HUES64 (cell line): ENCODE results near the gene RAB15.

Experiments
- H3K27ac ChIP-seq: 2 replicates; pipeline ENCODE4 v1.7.0; 2013; ENCODE audit warnings: low read depth, low read length, inconsistent platforms
- H3K27me3 ChIP-seq: 2 replicates; pipeline ENCODE4 v1.6.1; 2013; ENCODE audit warnings: mild to moderate bottlenecking, low read length; ENCODE audit not compliant: insufficient read depth
- H3K36me3 ChIP-seq: 2 replicates; pipeline ENCODE4 v1.6.1; 2013; ENCODE audit warnings: mild to moderate bottlenecking, low read length; ENCODE audit not compliant: insufficient read depth
- H3K4me1 ChIP-seq: 2 replicates; pipeline ENCODE4 v1.6.1; 2013; ENCODE audit warnings: mild to moderate bottlenecking, low read length, moderate library complexity; ENCODE audit not compliant: insufficient read depth
- H3K4me3 ChIP-seq: 2 replicates; pipeline ENCODE4 v1.5.1; 2013; ENCODE audit warnings: mild to moderate bottlenecking, low read length, moderate library complexity
- H3K9ac ChIP-seq: 2 replicates; pipeline ENCODE4 v1.6.1; 2013; ENCODE audit warnings: mild to moderate bottlenecking, low read depth, low read length
- H3K9me3 ChIP-seq: 2 replicates; pipeline ENCODE4 v1.6.1; 2013; ENCODE audit warnings: low read depth, low read length; ENCODE audit not compliant: insufficient read depth
- WGBS: fragments of 150-250, 120-280 bp; methylation state at CpG from one replicate; pipeline ENCODE4 v1.1.7; 2013; ENCODE audit warnings: missing lambda C conversion rate; 5-methylcytosine and 5-hydroxymethylcytosine counted together

RAB15 gene

DNA sequence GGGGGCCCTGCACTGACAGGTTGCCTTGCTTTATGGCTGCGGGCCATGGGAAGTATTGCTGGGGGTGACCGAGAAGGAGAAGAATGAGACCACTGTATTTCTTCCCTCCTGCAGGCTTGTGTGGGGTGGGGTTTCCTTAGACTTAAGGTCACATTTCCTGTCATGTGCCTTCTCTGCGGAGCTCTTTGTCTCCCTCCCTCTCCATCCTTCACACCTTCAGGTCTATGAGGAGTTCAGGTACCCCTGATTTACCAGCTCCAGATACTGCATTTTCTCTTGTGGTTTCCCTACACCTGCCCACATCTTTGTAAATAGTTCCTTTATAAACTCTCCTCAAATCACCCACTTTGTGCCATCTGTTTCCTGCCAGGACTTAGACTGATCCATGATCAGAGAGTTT lies 18.2 kb upstream of the RAB15 start:
- H3K9ac ChIP-seq = no peak overlapping the region
- no peak overlapping the region for H3K27ac ChIP-seq
- 0 out of 2 replicates have a peak, but pooled peaks cover 6% of the 10 kb centered on the region for H3K36me3 ChIP-seq
- WGBS = 89% methylated on average over 2 of the region's 3 CpGs
- no peaks in the 10 kb centered on the region for H3K9me3 ChIP-seq
- H3K27me3 ChIP-seq = peaks cover 8% of the 10 kb centered on the region; the same call in 1 of the 2 replicates
- H3K4me1 ChIP-seq = peaks cover 13% of the 10 kb centered on the region; the same call in 1 of the 2 replicates
- H3K4me3 ChIP-seq = no peak overlapping the region

GRCh38 chr14:64987438-64987767 lies 15.3 kb upstream of the RAB15 start:
- Histone ChIP-seq H3K4me3 (peak overlapping the region; percentile 87), H3K27me3 (peaks cover 8% of the 10 kb centered on the region; the same call in 1 of the 2 replicates), H3K4me1 (peaks cover 13% of the 10 kb centered on the region; the same call in 1 of the 2 replicates), H3K27ac (peak overlapping the region; percentile 82), H3K36me3 (0 out of 2 replicates have a peak, but pooled peaks cover 2% of the 10 kb centered on the region), H3K9ac (peak overlapping the region; percentile 87), H3K9me3 (no peaks in the 10 kb centered on the region)
- WGBS = 4% methylated on average over 8 of the region's 8 CpGs

DNA sequence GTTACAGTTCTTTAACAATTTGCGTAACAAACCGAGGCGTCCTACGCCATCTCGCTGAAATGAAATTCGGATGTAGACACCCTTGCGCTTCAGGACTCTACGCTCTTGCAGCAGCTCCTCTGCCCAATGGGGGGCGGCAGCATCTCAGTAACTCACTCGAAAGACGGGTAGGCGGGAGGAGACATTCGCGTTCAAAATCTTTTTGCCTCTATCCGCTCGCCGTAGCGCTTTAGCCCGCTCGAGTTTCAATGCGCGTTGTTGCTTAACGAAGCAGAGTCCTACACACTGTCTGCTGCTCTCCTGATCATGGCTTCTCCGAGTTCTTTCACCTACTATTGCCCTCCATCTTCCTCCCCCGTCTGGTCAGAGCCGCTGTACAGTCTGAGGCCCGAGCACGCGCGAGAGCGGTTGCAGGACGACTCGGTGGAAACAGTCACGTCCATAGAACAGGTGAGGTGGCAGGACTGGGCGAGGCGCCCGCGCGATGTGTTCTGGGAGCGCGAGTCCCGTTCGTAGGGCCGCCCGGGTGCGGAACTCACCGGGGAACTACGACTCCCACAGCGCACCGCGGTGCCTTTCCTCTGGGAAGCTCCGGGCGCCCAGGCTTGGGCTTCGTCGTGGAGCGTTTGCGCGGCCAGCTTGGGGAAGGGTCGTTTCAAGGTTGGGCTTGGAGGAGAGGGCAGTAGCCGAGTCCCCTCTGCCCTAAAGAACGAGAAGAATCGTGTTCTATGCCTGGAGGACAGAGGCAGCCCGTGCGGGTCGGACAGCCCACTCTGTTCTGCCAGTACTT lies 14.7 kb upstream of the RAB15 start, which contains the start of gene FNTB:
TSS of gene FNTB (plus strand) at position 248 of the 790 bp plus-strand sequence. CDS start at position 307, 59 bp downstream.
- no peaks in the 10 kb centered on the region for H3K9me3 ChIP-seq
- peak within 1 kb of the TSS; percentile 87 for H3K4me3 ChIP-seq
- H3K27ac ChIP-seq = peak within 1 kb of the TSS; percentile 82
- H3K27me3 ChIP-seq = peaks cover 8% of the 10 kb centered on the region; the same call in 1 of the 2 replicates
- H3K9ac ChIP-seq = peak within 1 kb of the TSS; percentile 87
- no peaks in the 10 kb centered on the region for H3K36me3 ChIP-seq
- WGBS = under 1% methylated on average over 65 of the region's 65 CpGs
- H3K4me1 ChIP-seq = peaks cover 13% of the 10 kb centered on the region; the same call in 1 of the 2 replicates

DNA sequence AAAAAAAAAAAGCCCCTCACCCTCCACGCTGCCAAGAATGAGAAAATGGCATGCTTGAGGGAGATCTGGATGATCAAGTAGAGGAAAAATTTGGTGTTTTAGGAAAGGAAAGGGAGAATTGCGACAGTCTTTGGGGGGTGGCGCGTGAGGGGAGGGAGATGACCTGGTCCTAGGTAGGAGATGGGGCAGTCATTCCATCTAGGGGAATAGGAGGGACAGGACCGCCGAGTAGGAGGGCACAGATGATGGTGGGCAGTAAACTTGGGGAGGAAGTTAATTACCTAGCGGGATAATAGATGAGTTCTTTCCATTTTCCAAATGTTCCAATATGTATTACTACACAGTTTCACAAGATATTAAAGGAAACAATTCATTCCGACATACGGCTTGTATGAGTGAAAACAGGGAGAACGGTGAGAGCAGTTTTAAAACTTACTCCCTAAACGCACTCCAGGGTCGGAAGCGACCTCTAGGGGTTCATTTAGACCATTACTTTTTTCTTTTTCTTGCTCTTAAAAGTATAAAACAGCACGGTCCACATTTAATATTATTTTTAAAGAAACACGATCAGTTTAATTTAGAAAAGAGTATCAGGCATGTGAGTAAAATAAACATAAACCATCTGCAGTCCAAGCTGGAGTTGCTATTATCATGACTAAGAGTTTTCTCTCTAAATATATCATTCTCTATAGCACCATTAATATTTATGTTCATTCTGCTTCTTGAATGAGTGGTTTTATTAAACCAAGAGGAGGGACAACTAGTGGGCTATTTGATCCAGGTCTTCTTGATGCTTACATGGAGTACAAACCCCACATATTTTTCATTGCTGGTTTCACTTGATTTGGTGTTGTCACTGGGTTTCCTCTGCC lies 11.5 kb upstream of the RAB15 start:
- Histone ChIP-seq H3K4me1 (peaks cover 19% of the 10 kb centered on the region; the same call in 1 of the 2 replicates), H3K36me3 (no peaks in the 10 kb centered on the region), H3K4me3 (peak overlapping the region; percentile 53), H3K9ac (no peak overlapping the region), H3K27ac (no peak overlapping the region), H3K9me3 (no peaks in the 10 kb centered on the region), H3K27me3 (peaks cover 8% of the 10 kb centered on the region; the same call in 1 of the 2 replicates)
- 16% methylated on average over 12 of the region's 15 CpGs for WGBS

DNA sequence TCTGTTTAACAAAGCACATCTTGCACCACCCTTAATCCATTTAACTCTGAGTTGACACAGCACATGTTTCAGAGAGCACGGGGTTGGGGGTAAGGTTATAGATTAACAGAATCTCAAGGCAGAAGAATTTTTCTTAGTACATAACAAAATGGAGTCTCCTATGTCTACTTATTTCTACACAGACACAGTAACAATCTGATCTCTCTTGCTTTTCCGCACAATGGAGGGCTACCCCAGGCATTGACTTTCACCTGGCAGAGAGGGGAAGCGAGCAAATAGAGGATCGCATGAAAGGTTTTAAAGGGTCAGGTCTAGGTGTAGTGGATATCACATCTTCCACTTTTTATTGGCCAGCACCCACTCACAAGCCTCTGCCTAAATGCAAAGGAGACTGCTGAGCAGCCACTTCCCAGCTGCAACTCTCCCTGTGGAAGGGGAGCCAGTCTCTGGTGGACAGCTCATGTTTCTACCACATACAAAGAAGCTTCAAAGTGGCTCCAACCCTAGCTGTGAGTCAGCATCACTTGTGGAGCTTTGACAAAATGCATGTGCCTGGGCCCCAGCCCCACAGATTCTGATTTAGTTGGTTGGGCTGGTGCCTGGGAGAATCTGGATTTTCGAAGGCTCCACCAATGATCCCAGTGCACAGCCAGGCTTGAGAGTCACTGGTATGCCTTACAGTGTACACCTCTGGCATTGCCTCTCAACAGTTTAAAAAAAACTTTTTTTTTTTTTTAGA lies 7.4 kb upstream of the RAB15 start:
- no peaks in the 10 kb centered on the region for H3K9me3 ChIP-seq
- H3K4me3 ChIP-seq = no peak overlapping the region
- peak overlapping the region; percentile 9; the same call in 1 of the 2 replicates for H3K27ac ChIP-seq
- H3K36me3 ChIP-seq = no peaks in the 10 kb centered on the region
- WGBS = 81% methylated on average over 4 of the region's 5 CpGs
- peaks cover 9% of the 10 kb centered on the region; the same call in 1 of the 2 replicates for H3K4me1 ChIP-seq
- H3K27me3 ChIP-seq = no peaks in the 10 kb centered on the region
- H3K9ac ChIP-seq = peak overlapping the region; percentile 46; the same call in 1 of the 2 replicates

DNA sequence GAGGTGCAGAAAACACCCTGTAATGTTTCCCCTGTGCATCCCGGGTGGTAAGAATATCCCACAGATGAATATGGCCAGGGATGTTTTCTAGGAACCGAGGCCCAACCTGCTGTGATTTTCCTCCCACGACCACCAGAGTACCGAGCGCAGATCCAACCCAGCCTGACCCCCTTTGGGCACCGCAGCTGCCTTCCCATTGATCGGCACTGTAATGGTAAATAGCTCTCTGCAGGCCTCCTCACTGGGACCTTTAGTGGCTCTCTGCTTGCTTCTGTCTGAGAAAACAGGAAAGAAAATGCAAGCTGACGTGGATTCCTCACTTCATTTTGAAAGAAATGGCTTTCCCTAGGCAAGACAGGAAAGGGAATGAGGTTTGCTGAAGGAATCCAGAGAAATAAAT lies 2.4 kb upstream of the RAB15 start:
- no peaks in the 10 kb centered on the region for H3K9me3 ChIP-seq
- H3K9ac ChIP-seq = no peak overlapping the region
- 7% methylated on average over 8 of the region's 8 CpGs for WGBS
- no peak overlapping the region for H3K4me3 ChIP-seq
- peaks cover 16% of the 10 kb centered on the region for H3K27me3 ChIP-seq
- H3K27ac ChIP-seq = peak overlapping the region; percentile 81; the same call in 1 of the 2 replicates
- peaks cover 20% of the 10 kb centered on the region for H3K4me1 ChIP-seq
- H3K36me3 ChIP-seq = no peaks in the 10 kb centered on the region

DNA sequence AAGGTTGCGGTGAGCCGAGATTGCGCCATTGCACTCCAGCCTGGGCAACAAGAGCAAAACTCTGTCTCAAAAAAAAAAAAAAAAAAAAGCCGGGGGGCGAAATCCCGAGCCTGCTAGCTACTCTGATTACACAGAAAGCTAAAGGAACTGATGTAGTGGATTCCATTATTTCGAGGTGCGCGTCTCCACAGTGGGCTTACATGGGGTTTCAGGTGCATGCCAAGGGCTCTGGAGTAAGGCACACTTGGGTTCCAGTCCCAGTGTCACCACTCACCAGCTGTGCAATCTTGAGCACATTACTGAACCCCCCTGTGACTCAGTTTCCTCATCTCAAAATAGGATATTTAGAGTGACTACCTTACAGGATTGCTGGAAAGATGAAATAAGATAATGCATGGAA lies 1.7 kb upstream of the RAB15 start:
- 90% methylated on average over 9 of the region's 9 CpGs for WGBS
- Histone ChIP-seq H3K9me3 (no peaks in the 10 kb centered on the region), H3K27me3 (peaks cover 16% of the 10 kb centered on the region), H3K36me3 (no peaks in the 10 kb centered on the region), H3K4me1 (peaks cover 24% of the 10 kb centered on the region), H3K4me3 (no peak overlapping the region), H3K9ac (no peak overlapping the region), H3K27ac (no peak overlapping the region)

DNA sequence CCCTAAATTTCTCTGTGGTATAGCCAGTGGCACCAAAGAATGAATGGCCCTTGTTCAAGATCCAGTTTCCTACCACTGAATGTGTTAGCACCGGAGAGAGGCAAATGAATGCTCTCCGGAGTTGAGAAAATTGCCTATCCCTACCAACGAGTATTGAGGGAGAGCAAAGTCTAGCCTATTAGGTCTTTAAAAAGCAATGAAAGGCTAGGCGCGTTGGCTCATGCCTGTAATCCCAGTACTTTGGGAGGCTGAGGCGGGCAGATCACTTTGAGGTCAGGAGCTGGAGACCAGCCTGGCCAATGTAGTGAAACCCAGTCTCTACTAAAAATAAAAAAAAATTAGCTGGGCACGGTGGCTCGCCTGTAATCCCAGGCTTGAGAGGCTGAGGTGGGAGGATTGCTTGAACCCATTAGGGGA lies 898 bp upstream of the RAB15 start:
- WGBS = 75% methylated on average over 8 of the region's 8 CpGs
- no peaks in the 10 kb centered on the region for H3K36me3 ChIP-seq
- H3K4me1 ChIP-seq = peaks cover 28% of the 10 kb centered on the region
- no peaks in the 10 kb centered on the region for H3K9me3 ChIP-seq
- H3K4me3 ChIP-seq = peak overlapping the region; percentile 60; the same call in 1 of the 2 replicates
- H3K27me3 ChIP-seq = peaks cover 16% of the 10 kb centered on the region
- H3K9ac ChIP-seq = no peak overlapping the region
- H3K27ac ChIP-seq = no peak overlapping the region

- H3K27ac ChIP-seq = no peak overlapping the region
- peak overlapping the region; percentile 60 for H3K4me3 ChIP-seq
- H3K36me3 ChIP-seq = no peaks in the 10 kb centered on the region
- no peaks in the 10 kb centered on the region for H3K9me3 ChIP-seq
- H3K9ac ChIP-seq = 0 out of 2 replicates have a peak overlapping the region, but pooled peaks have one; percentile 30
- H3K4me1 ChIP-seq = peaks cover 28% of the 10 kb centered on the region
- H3K27me3 ChIP-seq = peaks cover 16% of the 10 kb centered on the region
- under 1% methylated on average over 28 of the region's 31 CpGs for WGBS
Observed at GRCh38 chr14:64971491-64971942, 619 bp downstream of the RAB15 start.

- Histone ChIP-seq H3K9me3 (no peaks in the 10 kb centered on the region), H3K9ac (no peak overlapping the region), H3K4me1 (peaks cover 28% of the 10 kb centered on the region), H3K27ac (no peak overlapping the region), H3K36me3 (no peaks in the 10 kb centered on the region), H3K4me3 (peak overlapping the region; percentile 60), H3K27me3 (peaks cover 16% of the 10 kb centered on the region)
- 33% methylated on average over 8 of the region's 8 CpGs for WGBS
Observed at GRCh38 chr14:64970776-64971477, 1.2 kb downstream of the RAB15 start.
